Ammon's horn (tissue), 1 donor: ENCODE results near the gene GOLGA1.
"Not testable (repeated sequence)": the region's sequence is repeated elsewhere in the genome, so short reads cannot be mapped to it uniquely, and the experiment has no call there.

Source experiments
- DNase-seq: peaks from one replicate; pipeline ENCODE4 v3.0.0-alpha.2; 2016; ENCODE audit warnings: low spot score

The GOLGA1 gene, protein sequence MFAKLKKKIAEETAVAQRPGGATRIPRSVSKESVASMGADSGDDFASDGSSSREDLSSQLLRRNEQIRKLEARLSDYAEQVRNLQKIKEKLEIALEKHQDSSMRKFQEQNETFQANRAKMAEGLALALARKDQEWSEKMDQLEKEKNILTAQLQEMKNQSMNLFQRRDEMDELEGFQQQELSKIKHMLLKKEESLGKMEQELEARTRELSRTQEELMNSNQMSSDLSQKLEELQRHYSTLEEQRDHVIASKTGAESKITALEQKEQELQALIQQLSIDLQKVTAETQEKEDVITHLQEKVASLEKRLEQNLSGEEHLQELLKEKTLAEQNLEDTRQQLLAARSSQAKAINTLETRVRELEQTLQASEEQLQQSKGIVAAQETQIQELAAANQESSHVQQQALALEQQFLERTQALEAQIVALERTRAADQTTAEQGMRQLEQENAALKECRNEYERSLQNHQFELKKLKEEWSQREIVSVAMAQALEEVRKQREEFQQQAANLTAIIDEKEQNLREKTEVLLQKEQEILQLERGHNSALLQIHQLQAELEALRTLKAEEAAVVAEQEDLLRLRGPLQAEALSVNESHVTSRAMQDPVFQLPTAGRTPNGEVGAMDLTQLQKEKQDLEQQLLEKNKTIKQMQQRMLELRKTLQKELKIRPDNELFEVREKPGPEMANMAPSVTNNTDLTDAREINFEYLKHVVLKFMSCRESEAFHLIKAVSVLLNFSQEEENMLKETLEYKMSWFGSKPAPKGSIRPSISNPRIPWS

DNA sequence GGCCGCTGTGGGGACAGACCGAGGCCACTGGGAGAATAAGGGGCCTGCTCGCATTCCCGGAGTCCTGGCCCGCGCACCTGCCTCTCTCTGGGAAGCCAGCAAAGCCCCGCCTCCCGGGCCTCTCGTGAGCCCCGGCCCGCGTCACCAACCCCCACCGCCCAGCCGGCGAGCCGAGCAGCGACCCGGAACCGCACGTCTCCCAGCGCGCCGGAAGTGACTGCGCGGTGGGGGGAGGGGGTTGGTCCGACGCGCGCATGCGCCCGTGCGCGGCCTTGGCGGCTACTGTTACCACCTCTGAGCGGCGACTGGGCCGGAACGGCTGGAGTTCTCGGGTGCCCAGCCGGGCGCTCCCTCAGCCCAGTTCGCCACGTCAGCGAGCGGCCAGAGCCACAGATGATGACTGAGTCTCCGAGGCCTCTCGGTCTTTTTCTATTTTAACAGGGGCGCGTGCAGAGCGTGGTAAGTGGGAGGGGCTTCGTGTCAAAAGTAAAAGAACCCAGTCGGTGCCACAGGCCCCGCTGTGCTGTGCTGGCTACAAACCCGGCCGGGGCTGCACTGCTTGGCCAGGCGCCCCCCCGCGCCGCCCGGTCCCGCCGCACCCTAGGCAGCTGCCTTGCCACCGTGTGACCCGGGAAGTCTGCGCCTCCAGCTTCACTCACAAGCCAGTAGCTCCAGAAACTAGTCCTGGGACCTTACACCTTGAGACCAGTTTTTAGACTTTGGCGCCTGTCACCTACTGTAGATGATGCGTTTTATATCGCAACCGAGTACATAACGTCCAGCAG lies at the start of gene GOLGA1:
Gene GOLGA1 (minus strand): TSS at position 190 of the 785 bp plus-strand sequence. CDS start 2,372 bp downstream, outside the sequence.
- DNase-seq, result peak; percentile 93

DNA sequence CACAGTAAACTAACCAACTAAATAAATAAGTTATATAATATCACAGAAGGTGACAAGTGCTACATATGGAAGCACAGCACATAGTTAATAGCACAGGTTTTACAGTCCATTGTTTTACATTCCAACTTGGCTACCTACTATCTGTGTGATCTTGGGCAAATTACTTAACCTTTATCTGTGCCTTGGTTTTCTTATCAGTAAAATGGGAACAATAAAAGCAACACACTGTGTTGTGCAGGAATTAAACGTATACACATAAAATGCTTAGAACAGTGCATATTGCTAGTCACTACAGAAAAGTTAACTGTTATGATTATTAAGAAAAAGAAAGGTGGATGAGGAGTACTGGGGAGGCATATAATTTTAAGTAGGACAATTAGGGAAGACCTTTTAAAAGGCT lies 42.8 kb upstream of the GOLGA1 start:
- DNase-seq, result no peak

DNA sequence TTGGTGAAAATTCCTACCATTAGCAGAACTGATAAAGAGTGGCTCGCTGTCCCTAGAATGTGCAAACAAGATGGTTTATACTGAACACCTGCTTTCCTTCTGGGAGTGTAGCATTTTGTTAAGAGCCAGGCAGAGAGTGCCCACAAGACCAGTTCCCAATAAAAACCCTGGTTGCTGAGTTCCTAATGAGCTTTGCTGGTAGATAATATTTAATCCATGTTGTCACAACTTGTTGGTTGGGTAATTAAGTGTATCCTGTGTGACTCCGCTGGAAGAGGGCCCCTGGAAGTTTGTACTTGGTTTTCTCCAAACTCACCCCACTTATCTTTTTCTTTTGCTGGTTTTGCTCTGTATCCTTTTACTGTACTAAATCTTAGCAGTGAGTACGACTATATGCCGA lies 39.5 kb upstream of the GOLGA1 start:
- DNase-seq, result no peak

DNA sequence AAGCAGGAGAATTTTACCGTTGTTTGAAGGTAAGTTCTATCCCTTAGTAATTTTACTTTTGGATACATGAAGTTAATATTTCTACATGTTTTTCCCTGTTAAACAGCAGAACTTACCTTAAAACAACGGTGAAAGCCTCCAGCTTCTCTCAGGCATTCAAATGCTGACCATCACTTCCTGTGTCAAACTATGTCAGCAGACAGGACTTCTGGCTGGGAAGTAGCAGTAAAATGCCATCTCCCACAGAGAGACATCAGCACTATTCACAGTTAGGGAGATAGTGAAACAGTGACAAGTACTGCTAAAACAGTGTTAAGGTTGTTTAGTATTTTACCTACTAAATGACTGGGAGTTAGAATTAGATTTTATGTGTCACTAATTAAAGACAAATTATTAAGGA lies 34.2 kb upstream of the GOLGA1 start:
- no peak for DNase-seq

DNA sequence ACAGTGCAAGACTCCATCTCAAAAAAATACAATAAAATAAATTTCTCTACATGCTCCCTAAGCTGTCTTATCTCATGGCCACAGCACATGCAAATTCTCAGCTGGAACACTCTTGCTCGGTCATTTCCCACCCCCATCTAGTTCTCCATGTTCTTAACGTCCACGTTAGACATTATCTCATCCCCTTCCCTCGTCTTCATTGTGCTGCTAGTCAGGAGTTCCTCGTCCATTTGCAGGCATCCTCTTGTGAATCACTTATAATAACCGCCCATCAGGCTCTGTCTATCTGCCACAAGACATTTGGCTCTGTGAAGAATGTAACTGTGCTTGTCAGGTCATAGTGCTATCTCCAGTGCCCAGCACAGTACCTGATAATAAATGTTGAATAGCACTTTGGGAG lies 32.9 kb upstream of the GOLGA1 start:
- no peak for DNase-seq

DNA sequence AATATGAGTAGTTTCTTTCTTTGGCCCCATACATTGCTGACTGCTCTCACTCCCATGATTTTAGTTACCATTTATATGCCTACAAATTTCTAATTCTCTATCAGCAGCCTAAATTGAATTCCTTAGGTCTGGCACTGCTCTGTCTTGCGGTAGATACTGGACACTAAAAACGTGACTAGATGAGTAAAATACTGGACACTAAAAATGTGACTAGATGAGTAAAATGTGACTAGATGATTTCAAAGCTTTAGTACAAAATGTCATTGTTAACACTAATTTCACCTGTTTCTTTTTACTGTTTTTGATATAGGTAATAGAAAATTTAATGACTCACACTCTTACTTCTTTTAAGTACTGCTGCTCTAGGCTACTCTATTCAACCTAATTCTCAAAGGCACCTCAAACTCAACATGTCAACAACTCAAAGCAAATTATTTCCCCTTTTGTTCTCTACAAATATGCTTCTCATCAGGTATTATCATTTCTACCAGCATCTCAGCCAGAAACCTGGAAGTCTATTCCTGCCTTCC lies 31.4 kb upstream of the GOLGA1 start:
- no peak for DNase-seq

DNA sequence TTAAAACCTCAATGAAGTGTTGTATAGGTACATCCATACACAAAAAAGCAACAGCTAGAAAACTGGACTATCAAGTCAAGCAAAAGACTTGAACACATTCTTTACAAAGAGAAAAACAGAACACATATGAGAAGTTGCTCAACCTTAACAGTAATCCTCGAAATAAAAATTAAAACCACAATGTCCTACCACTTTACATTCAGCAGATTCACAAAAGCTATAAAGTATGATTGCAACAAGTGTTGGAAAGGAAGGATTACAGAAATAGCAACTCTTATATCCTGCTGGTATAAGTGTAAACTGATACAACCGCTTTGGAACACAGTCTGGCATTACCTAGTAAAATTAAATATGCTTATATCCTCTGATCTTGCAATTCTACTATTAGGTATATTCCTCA lies 28.5 kb upstream of the GOLGA1 start:
- DNase-seq, result no peak

DNA sequence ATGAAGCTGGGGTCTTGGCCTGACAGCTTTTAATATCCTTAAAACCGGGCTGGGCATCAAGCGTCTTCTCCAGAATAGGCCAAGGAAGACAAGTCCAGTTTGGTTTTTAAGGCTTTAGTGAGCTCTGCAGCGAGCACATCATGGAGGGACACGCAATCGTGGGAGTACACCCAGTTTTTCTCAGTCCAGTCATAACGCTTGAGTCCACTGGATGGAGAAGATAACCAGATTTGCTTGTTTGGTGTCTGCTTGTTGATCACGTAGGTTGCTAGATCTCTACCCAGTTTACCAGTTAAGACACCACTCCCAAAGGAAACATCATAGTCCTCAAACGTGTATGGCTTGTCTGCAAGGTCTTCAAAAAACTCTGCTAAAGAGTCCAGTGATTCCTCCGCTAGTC lies 27.4 kb upstream of the GOLGA1 start:
- no peak for DNase-seq

DNA sequence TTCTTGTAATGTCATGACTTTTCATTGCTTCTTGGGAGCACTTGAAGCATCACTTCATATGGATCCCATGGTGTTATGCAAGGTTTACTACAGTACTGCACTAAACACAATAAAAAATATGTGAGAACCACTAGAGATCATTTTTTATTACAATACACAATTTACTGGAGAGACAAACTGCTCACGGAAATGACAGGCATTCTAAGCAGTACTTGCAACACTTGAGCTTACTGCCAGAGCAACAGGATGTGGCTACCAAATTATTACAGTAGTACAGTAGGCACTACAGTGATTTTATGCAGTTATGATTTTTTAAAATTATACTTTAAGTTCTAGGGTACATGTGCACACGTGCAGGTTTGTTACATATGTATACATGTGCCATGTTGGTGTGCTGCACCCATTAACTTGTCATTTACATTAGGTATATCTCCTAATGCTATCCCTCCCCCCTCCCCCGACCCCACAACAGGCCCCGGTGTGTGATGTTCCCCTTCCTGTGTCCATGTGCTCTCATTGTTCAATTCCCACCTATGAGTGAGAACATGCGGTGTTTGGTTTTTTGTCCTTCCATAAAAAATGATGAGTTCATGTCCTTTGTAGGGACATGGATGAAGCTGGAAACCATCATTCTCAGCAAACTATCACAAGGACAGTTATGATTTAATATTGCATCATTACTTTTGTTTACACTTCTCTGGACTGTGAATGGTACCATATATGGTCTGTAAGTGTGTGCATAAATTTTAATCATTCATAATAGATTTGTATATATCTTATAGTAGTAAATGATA lies 25.1 kb upstream of the GOLGA1 start:
- not testable (repeated sequence) for DNase-seq

DNA sequence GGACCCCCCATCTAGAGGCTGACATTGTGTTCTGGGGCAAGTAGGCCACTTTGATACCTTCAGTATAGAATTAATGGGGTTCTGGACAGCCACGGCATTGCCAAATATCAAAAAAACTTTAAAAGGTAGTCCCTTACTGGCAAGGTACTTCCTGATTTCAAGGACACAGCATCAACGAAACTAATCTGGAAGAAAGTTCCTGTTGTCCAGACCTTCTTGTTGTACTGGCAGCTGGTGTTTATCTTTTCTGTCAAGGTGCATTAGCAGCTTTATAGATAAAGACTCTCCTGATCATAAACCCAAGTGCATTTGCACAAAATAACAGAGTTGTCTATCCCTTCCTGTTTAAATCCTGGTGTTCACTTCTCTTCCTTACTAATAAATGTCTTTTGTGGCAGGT lies 23.7 kb upstream of the GOLGA1 start:
- no peak for DNase-seq

DNA sequence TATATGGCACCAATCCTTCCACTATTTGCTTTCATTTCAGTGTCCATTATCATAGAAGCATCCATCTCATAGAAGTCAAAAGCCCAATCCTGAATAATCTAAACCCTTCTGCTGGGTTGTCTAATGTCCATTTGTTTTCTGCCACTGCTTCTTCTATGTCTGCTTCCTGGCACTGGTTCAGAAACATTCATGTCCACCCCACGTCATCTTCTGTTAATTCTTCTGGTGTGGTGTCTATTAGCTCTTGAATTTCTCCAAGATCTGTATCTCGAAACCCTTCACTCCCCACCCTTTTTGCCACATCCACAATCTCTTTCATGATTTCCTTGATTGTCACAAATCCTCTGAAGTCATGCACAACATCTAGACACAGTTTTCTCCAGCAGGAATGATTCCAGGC lies 23.2 kb upstream of the GOLGA1 start:
- DNase-seq, result no peak

DNA sequence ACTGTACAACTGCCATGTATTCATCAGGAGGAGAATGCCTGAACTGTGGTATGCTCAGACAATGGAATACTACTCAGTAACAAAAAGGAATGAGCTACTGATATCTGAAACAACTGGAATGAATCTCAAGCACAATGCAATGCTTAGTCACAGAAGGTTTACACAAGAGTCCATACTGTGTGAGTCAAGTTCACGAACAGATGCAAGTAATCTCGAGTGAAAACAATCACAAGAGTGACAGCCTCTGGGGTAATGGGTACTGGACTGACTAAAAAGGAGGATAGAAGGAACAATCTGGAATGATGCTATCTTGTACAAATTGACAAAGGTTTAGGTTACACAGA lies 19.5 kb upstream of the GOLGA1 start:
- DNase-seq, result no peak

DNA sequence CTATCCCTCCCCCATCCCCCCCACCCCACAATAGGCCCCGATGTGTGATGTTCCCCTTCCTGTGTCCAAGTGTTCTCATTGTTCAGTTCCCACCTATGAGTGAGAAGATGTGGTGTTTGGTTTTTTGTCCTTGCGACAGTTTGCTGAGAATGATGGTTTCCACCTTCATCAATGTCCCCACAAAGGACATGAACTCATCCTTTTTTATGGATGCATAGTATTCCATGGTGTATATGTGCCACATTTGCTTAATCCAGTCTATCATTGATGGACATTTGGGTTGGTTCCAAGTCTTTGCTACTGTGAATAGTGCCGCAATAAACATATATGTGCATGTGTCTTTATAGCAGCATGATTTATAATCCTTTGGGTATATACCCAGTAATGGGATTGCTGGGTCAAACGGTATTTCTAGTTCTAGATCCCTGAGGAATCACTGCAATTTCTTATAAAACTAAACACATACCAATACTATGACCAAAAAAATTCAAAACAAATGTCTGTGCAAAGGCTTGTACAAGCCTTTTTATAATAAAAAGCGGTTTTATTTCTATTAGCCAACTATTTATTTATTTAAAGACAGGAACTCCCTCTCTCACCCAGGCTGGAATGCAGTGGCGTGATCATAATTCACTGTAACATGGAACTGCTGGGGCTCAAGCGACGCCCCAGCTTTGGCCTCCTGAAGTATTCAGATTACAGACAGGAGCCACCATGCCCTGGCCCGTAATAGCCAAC lies 19.0 kb upstream of the GOLGA1 start:
- DNase-seq, result not testable (repeated sequence)

DNA sequence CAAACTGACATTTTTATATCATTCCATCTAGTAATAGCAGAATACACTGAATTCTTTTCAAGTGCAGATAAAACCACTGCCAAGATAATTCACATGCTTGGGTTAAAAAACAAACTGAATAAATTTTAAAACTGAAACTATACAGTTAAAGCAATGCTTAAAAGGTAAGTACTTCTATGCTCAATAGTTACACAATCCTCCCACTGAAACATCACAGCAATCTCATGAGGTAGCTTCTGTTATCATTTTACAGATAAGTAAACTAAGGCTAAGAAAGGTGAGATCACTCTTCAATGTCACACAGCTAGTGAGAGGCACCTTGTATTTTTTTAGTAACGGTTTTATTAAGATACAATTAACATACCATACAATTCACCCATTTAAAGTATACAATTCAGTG lies 13.4 kb upstream of the GOLGA1 start:
- DNase-seq, result no peak

DNA sequence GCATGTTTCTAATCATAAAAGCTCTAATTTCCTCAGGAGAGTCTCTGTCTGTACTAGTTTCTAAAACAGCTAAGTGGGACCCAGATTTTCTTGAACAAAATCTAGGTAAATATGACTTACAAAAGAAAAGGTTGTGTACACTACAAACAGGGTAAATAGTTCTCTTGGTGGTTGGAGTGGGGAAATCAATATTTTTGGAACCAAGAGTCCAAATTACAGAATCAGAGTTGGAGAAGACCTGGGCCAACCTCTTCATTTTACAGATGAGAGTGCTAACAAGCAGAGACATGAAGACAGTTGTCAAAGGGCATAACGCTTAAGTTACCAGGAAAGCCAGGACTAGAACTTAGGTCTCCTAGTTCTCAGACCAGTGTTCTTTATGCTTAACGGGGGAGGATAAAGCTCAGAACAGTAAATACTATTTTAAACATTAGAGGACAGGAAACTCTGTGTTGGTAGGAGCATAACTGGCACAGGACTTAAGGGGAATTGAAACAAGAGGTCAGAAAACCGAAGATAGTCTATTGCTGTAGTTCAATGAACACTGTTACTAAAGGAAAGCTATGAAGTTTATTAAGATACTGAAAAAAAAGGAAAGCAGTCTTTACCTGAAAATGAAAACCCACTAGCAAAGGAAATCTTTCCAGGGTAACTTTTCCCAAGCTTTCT lies 9.3 kb upstream of the GOLGA1 start:
- no peak for DNase-seq

DNA sequence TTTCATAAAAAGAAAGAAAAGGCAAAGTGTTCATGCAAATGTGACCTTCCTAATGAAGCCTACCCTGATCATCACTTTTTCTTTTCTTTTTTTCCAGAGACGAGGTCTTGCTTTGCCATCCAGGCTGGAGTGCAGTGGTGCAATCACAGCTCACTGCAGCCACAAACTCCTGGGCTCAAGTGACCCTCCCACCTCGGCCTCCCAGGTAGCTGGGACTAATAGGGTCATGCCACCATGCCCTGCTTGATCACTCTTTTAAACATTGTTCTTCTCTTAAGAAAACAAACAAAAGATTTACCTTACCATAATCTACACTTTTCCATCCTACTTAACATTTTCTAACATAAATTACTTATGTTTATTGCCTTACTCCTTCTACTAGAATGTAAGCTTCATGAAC lies 8.5 kb upstream of the GOLGA1 start:
- no peak for DNase-seq

DNA sequence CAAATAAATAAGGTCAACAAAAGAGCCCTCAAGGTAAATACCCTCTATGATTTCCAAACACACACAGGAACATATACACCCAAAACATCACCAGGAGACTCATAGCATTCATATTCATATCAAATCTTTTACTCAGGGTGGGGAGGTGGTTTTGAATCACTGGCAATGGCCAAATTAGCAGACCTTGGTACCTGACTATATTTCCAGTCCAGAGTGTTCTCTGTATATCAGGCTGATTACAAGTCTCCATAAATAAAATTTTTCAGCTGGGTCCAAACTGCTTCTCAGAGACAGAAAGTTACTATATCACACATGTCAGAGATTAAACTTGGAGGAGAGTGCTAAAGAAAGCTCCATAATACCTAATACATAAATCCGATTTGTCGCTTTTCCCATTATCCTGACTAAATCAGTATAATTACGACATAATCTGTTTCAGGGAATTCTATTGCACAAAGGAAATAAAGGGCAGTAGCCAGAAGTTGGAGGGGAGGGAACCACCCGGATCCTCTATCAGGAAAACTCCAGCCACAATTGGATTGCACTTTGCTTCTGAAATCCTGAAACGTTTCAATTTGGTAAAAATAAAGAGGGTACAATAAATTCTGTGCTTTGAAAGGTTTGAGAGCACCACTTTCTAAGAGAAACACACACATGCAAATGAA lies 7.0 kb upstream of the GOLGA1 start:
- no peak for DNase-seq

DNA sequence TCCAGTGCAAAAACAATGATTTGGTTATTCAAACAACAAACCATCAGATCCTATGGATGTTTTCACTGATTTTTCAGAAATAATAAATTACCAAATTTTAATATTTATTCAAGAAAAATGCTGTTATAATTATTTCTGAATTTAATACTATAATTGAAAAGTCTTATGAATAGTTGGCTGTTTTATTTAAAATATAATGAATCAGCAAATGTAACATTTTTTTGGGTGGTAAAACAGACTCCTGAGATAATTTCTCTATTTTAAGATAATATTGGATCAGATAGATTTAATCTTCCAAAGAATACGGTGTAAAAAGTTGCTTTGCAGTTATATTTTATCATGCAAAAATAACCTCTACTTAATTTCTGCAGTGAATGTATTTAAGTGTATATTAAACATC lies 5.3 kb upstream of the GOLGA1 start:
- DNase-seq, result no peak

DNA sequence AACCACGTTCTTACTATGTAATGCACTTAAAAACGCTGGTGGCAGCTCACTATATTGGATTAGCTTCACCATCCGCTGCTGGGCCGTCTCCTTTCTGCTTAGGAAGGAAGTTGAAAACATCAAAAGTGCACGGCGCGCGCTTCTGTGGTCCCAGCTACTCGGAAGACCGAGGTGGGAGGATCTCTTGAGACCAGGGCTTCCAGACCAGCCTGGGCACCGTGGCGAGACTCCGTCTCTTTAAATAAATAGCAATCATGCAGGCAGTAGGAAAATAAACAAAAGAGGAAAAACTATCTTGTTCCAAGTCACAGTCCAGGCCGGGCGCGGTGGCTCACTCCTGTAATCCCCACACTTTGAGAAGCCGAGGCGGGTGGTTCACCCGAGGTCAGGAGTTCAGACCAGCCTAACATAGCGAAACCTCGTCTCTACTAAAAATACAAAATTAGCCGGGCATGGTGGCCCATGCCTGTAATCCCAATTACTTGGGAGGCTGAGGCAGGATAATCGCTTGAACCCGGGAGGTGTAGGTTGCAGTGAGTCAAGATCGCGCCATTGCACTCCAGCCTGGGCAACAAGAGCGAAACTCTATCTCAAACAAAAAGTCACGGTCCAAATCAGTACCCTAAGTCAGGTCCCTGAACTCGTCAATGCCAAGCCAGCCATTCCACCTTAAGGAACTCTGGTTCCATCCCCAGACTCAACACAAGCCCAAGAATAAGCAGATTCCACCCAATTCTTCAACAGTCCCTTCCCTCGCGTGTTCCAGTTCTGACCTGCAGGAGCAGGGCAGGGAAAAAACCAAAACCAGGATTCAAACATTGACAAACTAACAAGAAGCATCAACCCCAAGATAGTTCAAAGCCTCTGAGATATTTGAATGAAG lies 1.0 kb upstream of the GOLGA1 start:
- DNase-seq, result peak; percentile 67
